ENCODE data around the gene LSM10. TPM values are rescaled to one million over a fixed set of nuclear protein-coding genes. Genes with fewer than 3 reads are reported as not detected.

LSM10 gene
- total and polyA plus RNA-seq, 9 of the 15 experiments (the other 6 are each of a cell fraction or from before 2014, with no cell fraction given) = 13.2 to 146 (median 68.9) TPM

DNA sequence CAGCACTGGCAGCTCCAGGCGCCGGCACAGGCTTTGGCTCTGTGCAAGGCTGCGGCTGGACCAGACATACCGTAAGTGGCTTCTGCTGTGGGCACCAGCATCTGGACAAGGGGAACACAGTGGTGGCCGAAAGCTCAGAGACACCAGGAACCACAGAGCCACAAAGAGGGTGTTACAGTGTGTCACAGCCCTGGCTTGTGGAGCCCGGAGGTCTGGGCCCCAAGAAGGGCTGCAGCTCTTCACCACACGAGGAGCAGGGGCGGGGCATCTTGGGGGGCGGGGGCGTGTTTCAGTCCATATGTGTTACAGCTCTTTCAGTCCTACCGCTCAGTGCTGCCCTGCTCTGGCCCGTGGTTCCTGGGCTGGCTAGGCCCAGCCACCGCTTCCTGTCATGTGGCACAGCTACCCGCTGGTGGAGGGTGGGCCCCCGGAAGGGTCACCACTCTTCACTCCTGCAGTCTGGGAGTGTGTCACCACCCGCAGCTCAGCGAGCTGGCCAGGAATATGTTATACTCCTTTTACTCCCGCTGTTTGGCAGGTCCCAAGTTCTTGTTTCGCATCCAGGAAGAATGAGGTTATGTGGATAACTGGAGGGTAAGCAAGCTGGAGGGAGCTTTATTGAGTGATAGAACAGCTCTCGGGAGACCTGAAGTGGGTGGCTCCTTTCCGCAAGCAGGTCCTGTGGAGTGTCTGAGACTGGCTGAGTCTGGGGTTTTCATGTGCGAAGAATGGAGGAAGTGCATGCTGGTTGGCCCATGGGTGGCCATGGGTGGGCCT lies 3.3 kb upstream of the LSM10 start (continued):
- TF ChIP-seq, protein P1, sequence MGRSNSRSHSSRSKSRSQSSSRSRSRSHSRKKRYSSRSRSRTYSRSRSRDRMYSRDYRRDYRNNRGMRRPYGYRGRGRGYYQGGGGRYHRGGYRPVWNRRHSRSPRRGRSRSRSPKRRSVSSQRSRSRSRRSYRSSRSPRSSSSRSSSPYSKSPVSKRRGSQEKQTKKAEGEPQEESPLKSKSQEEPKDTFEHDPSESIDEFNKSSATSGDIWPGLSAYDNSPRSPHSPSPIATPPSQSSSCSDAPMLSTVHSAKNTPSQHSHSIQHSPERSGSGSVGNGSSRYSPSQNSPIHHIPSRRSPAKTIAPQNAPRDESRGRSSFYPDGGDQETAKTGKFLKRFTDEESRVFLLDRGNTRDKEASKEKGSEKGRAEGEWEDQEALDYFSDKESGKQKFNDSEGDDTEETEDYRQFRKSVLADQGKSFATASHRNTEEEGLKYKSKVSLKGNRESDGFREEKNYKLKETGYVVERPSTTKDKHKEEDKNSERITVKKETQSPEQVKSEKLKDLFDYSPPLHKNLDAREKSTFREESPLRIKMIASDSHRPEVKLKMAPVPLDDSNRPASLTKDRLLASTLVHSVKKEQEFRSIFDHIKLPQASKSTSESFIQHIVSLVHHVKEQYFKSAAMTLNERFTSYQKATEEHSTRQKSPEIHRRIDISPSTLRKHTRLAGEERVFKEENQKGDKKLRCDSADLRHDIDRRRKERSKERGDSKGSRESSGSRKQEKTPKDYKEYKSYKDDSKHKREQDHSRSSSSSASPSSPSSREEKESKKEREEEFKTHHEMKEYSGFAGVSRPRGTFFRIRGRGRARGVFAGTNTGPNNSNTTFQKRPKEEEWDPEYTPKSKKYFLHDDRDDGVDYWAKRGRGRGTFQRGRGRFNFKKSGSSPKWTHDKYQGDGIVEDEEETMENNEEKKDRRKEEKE (IDR thresholded peaks at IDR 0.05; ENCODE audit: borderline replicate concordance in 1 of 2, control insufficient read depth in 1 of 2, low read depth in 2 of 2, low read length in 1 of 2) = peak in 1 of 2 experiments; percentile 91; a peak in 2 of 4 replicates
- TF ChIP-seq, protein P2, sequence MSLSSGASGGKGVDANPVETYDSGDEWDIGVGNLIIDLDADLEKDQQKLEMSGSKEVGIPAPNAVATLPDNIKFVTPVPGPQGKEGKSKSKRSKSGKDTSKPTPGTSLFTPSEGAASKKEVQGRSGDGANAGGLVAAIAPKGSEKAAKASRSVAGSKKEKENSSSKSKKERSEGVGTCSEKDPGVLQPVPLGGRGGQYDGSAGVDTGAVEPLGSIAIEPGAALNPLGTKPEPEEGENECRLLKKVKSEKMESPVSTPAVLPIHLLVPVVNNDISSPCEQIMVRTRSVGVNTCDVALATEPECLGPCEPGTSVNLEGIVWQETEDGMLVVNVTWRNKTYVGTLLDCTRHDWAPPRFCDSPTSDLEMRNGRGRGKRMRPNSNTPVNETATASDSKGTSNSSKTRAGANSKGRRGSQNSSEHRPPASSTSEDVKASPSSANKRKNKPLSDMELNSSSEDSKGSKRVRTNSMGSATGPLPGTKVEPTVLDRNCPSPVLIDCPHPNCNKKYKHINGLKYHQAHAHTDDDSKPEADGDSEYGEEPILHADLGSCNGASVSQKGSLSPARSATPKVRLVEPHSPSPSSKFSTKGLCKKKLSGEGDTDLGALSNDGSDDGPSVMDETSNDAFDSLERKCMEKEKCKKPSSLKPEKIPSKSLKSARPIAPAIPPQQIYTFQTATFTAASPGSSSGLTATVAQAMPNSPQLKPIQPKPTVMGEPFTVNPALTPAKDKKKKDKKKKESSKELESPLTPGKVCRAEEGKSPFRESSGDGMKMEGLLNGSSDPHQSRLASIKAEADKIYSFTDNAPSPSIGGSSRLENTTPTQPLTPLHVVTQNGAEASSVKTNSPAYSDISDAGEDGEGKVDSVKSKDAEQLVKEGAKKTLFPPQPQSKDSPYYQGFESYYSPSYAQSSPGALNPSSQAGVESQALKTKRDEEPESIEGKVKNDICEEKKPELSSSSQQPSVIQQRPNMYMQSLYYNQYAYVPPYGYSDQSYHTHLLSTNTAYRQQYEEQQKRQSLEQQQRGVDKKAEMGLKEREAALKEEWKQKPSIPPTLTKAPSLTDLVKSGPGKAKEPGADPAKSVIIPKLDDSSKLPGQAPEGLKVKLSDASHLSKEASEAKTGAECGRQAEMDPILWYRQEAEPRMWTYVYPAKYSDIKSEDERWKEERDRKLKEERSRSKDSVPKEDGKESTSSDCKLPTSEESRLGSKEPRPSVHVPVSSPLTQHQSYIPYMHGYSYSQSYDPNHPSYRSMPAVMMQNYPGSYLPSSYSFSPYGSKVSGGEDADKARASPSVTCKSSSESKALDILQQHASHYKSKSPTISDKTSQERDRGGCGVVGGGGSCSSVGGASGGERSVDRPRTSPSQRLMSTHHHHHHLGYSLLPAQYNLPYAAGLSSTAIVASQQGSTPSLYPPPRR (CRISPR knock-in tag; IDR thresholded peaks at IDR 0.05; ENCODE audit: borderline replicate concordance) = no peak
- no peak for TF ChIP-seq TEAD4 (IDR thresholded peaks at IDR 0.05; ENCODE audit: low read length)
- no peak for TF ChIP-seq TEAD4 (CRISPR knock-in tag; IDR thresholded peaks at IDR 0.05; ENCODE audit: borderline replicate concordance)
- no peak for TF ChIP-seq NR3C1 (CRISPR knock-in tag; IDR thresholded peaks at IDR 0.05)
- TF ChIP-seq ZNF23 (CRISPR knock-in tag; IDR thresholded peaks at IDR 0.05) = no peak
- TF ChIP-seq THRAP3 (IDR thresholded peaks at IDR 0.05; ENCODE audit: borderline replicate concordance) = no peak
- no peak for TF ChIP-seq ZNF347 (CRISPR knock-in tag; IDR thresholded peaks at IDR 0.05; ENCODE audit: low read depth)
- peak; percentile 35; the same call in 1 of the 2 replicates for TF ChIP-seq BACH1 (tag; IDR thresholded peaks at IDR 0.05)
- TF ChIP-seq FOXA1 (IDR thresholded peaks at IDR 0.05; ENCODE audit: borderline replicate concordance) = no peak
- TF ChIP-seq SIX5 (IDR thresholded peaks at IDR 0.05; ENCODE audit: borderline replicate concordance in 1 of 2, insufficient read depth in 1 of 2, low read depth in 1 of 2, low read length in 2 of 2) = no peak
- TF ChIP-seq TAF15 (IDR thresholded peaks at IDR 0.05; ENCODE audit: low read depth, low read length) = no peak
- peak; percentile 84; the same call in 1 of the 2 replicates for TF ChIP-seq MYNN (IDR thresholded peaks at IDR 0.05)
- no peak for TF ChIP-seq MYNN (CRISPR knock-in tag; IDR thresholded peaks at IDR 0.05)
- peak; percentile 71 to 76; a peak in 3 of 4 replicates for TF ChIP-seq FOXK2 (conservative IDR thresholded peaks at IDR 0.05 in 1 of 2, IDR thresholded peaks at IDR 0.05 in 1 of 2; ENCODE audit: low read depth in 2 of 2)
- TF ChIP-seq, protein P3, sequence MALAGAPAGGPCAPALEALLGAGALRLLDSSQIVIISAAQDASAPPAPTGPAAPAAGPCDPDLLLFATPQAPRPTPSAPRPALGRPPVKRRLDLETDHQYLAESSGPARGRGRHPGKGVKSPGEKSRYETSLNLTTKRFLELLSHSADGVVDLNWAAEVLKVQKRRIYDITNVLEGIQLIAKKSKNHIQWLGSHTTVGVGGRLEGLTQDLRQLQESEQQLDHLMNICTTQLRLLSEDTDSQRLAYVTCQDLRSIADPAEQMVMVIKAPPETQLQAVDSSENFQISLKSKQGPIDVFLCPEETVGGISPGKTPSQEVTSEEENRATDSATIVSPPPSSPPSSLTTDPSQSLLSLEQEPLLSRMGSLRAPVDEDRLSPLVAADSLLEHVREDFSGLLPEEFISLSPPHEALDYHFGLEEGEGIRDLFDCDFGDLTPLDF (CRISPR knock-in tag; IDR thresholded peaks at IDR 0.05) = no peak
- TF ChIP-seq PRPF4 (IDR thresholded peaks at IDR 0.05; ENCODE audit: insufficient read depth, low read depth, low read length, poor library complexity, severe bottlenecking) = no peak
- no peak for TF ChIP-seq TEAD1 (CRISPR knock-in tag; IDR thresholded peaks at IDR 0.05)

All from K562 (cell line).